ENCODE results near the gene CTBS. TPM values are rescaled to one million over a fixed set of nuclear protein-coding genes. Genes with fewer than 3 reads are reported as not detected.

CTBS gene
- total and polyA plus RNA-seq, 2 of the 4 experiments (the other 2 are of a cell fraction), result 5.9 to 12.4 TPM

DNA sequence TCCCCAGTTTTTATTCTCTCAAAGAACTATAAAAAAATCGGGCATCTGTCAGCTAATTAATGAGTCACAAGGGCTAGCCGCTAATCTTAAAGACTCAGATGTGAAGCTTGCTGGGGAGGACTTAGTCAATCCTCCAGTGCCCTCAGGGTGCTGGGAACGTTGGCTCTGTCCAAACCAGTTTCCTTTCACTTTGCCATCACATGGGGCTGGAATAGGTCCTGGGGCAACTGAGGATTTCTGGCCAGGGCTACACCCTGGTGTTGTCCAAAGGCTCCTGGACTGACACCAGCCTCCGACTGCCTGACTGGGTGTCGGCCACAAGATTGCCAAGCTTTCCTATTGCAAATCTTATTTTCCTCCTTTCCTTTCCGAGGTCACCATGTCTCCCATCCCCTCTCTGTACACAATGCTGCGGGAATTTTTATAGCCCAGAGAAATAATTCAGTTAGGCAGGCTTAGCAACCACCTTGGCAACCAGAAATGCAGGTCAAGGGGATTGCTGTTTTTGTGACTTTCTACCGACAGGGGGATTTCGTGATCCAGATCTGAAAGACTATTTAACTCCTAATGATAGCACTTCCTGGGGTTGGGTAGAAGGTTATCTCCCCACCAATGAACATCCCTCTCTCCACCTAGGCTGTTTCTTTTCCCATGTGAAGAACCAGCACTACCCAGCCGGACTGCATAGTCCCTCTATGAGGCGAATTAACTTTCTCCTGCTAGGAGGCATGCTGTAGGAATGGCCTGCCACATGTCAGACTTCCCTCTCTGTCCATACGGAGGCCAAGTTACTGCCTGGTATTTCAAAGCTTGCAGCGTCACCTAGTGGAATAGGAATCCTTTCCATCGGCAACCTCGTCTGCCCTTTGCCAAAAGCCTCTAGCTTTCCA lies 29.9 kb upstream of the CTBS start (continued):
- no peak for TF ChIP-seq CHD1 (IDR thresholded peaks at IDR 0.05; ENCODE audit: low read depth, low read length)
- TF ChIP-seq FOS (IDR thresholded peaks at IDR 0.05; ENCODE audit: low read depth, low read length), result 0 out of 2 replicates have a peak, but pooled peaks have one; percentile 11

- Histone ChIP-seq H3K36me3 (ENCODE audit: control insufficient read depth, insufficient read depth, low read length) (no peaks in the 10 kb centered on the region), H4K20me1 (ENCODE audit: insufficient read depth, low read length) (no peaks in the 10 kb centered on the region), H4K91ac (ENCODE audit: insufficient read depth, low read depth, low read length) (no peak overlapping the region; the same call in 1 of the 2 replicates), H3K4me1 (ENCODE audit: control insufficient read depth, insufficient read depth, low read length) (peaks cover 17% of the 10 kb centered on the region), H2BK20ac (ENCODE audit: low read depth, low read length) (peak overlapping the region; percentile 73; the same call in 1 of the 2 replicates), H2BK5ac (ENCODE audit: low read depth, low read length, poor library complexity, severe bottlenecking) (peak overlapping the region; percentile 75), H3K4me2 (ENCODE audit: low read depth, low read length) (peak overlapping the region; percentile 87), H3K9me1 (ENCODE audit: insufficient read depth, low read length) (peaks cover 16% of the 10 kb centered on the region), H3K4ac (ENCODE audit: low read depth, low read length) (peak overlapping the region; percentile 79), H3K18ac (ENCODE audit: low read depth, low read length) (peak overlapping the region; percentile 68; the same call in 1 of the 2 replicates), H3K9me3 (ENCODE audit: control insufficient read depth, insufficient read depth, low read length) (peaks cover 4% of the 10 kb centered on the region), H3K27me3 (ENCODE audit: control insufficient read depth, insufficient read depth, low read length) (no peaks in the 10 kb centered on the region), H3K9ac (ENCODE audit: low read depth, low read length) (peak overlapping the region; percentile 23; the same call in 1 of the 2 replicates), H2AK9ac (replicated peaks; ENCODE audit: low read depth, low read length, poor library complexity) (no peak overlapping the region), H4K8ac (ENCODE audit: low read depth in 2 of 2, low read length in 2 of 2) (peak overlapping the region in 1 of 2 experiments; percentile 61; a peak in 1 of 4 replicates), H3K79me1 (ENCODE audit: low read depth in 1 of 2, low read length in 2 of 2) (no peaks in the 10 kb centered on the region), H2BK15ac (ENCODE audit: low read depth, low read length) (peak overlapping the region; percentile 42; the same call in 1 of the 3 replicates), H3K14ac (replicated peaks; ENCODE audit: low read depth, low read length) (peak overlapping the region; percentile 79), H3K23ac (ENCODE audit: low read depth, low read length) (peak overlapping the region; percentile 76), H2BK120ac (ENCODE audit: low read depth, low read length) (peak overlapping the region; percentile 88), H2AFZ (replicated peaks; ENCODE audit: low read length, poor library complexity) (peak overlapping the region; percentile 87), H3K27ac (ENCODE audit: insufficient read depth, low read length) (peak overlapping the region; percentile 14; the same call in 1 of the 2 replicates), H3K4me3 (ENCODE audit: insufficient read depth, low read depth, low read length) (no peak overlapping the region), H3K56ac (ENCODE audit: extremely low read depth, insufficient read depth, low read length) (peak overlapping the region; percentile 16; the same call in 1 of the 2 replicates), H4K5ac (ENCODE audit: low read depth, low read length) (peak overlapping the region; percentile 75; the same call in 1 of the 2 replicates), H2AK5ac (ENCODE audit: low read depth, low read length) (no peak overlapping the region; the same call in 1 of the 2 replicates)
- no CpG with 5 or more reads among the region's 2 CpGs for WGBS, 2 experiments (ENCODE audit: extremely low coverage in 2 of 2, insufficient read length in 1 of 2)
- ChIA-PET POLR2A (ENCODE audit: unreplicated experiment) (interaction anchor here (0.6 kb wide), 1 partner anchor 97 kb away, joined by 3 read pairs; the partner anchor contains the start of gene SPATA1), CTCF (interaction anchor here (1.7 kb wide), 1 partner anchor 9 kb away, joined by 6 read pairs; no protein-coding TSS in a partner anchor)
- intact Hi-C loops (cut with micrococcal nuclease), result no loop called here
- in situ Hi-C loops (cut with MboI; ENCODE audit: low sequenced_read_pairs), result loop anchor here (25.0 kb wide), 2 partner anchors 334 to 466 kb away; partner anchors contain the start of gene PRKACB
- no peak for TF ChIP-seq CEBPB (IDR thresholded peaks at IDR 0.05; ENCODE audit: low read depth, low read length)
- TF ChIP-seq RFX5 (IDR thresholded peaks at IDR 0.05; ENCODE audit: low read depth, low read length), result no peak
- no peak for TF ChIP-seq MAZ (IDR thresholded peaks at IDR 0.05; ENCODE audit: borderline replicate concordance, low read depth, low read length)
- no peak for TF ChIP-seq SMC3 (IDR thresholded peaks at IDR 0.05; ENCODE audit: low read depth, low read length)
- 0 out of 2 replicates have a peak, but pooled peaks have one; percentile 36 for TF ChIP-seq POLR2A (IDR thresholded peaks at IDR 0.05; ENCODE audit: low read depth, low read length)
- TF ChIP-seq MAFK (IDR thresholded peaks at IDR 0.05; ENCODE audit: low read depth, low read length), result peak; percentile 9; the same call in 1 of the 2 replicates
- no peak for TF ChIP-seq FOS (IDR thresholded peaks at IDR 0.05; ENCODE audit: low read depth, low read length)
- dilution Hi-C loops (cut with HindIII; ENCODE audit: low sequenced_read_pairs, unreplicated experiment), result no loop called here
- ATAC-seq (ENCODE audit: low read depth) (peak; percentile 50), DNase-seq (peak; percentile 68)
- no TSS peak for BruUV-seq (replicated peaks)
Measured at GRCh38 chr1:84603223-84603622, 29.0 kb upstream of the CTBS start.
